Right lobe of liver (tissue), 6 donors: ENCODE measurements around the gene TRIM71. TPM values are rescaled to one million over a fixed set of nuclear protein-coding genes. Genes with fewer than 3 reads are reported as not detected.

Experiments
- ATAC-seq, 4 donors: fragments of 200-7000 bp; cut with Tn5 transposase; one replicate each; pipeline ENCODE4 v1.9.1; 2020; ENCODE audit warnings: mild to moderate bottlenecking in 4 of 4, moderate library complexity in 4 of 4
- DNase-seq, 3 donors: peaks; one replicate each; pipeline ENCODE4 v3.0.0-alpha.2; 2020
- H3K27ac ChIP-seq, 3 donors: fragments of 200-600 bp; one replicate each; pipeline ENCODE4 v1.8.0; 2022
- H3K27me3 ChIP-seq, 2 donors: fragments of 200-600 bp; one replicate each; pipeline ENCODE4 v1.8.0; 2022
- H3K36me3 ChIP-seq, 4 donors: fragments of 200-600 bp; sonication (generic) in 1 of 4; one replicate each; pipeline versions ENCODE4 v1.5.1 to v1.8.0; 2017 to 2022; ENCODE audit warnings: control low read depth in 1 of 4
- H3K4me1 ChIP-seq, 4 donors: fragments of 200-600 bp; sonication (generic) in 1 of 4; one replicate each; pipeline versions ENCODE4 v1.5.1 to v1.8.0; 2017 to 2022; ENCODE audit warnings: control low read depth in 1 of 4
- H3K4me3 ChIP-seq, 3 donors: fragments of 200-600 bp; one replicate each; pipeline ENCODE4 v1.8.0; 2022
- H3K9me3 ChIP-seq, 4 donors: fragments of 200-600 bp; sonication (generic) in 1 of 4; one replicate each; pipeline versions ENCODE4 v1.5.1 to v1.8.0; 2017 to 2022; ENCODE audit warnings: control low read depth in 1 of 4
- POLR2A ChIP-seq: fragments of 450-650 bp; IDR thresholded peaks from one replicate; pipeline ENCODE4 v1.6.1; 2017; ENCODE audit warnings: antibody characterized with exemption, mild to moderate bottlenecking
- WGBS: methylation state at CpG from one replicate; pipeline ENCODE4 v1.1.6; 2018; ENCODE audit warnings: low coverage, low lambda C conversion rate; ENCODE audit not compliant: insufficient coverage; ENCODE audit errors: missing lambda C conversion rate; 5-methylcytosine and 5-hydroxymethylcytosine counted together
- intact Hi-C, 2 donors: fragments of 100-400 bp; cut with DNase I; formaldehyde crosslinking; loops; one replicate each; pipeline versions ENCODE4 v1.11.2 to v1.14.1; 2022
- total RNA-seq, 6 experiments: library from RNA; depleted of rRNA in 2 of 6; stranded (reverse); fragments of >200 nt in 2 of 6; fragmentation: NEBNext Ultra II Directional in 3 of 6; extraction: Animal tissue kit (Norgen Biotek cat#: 25700) in 3 of 6; gene quantifications; one replicate each; pipeline versions ENCODE4 v1.1.0 to v1.2.4, GENCODE V29; 2016 to 2023
- TF ChIP-seq, protein P1 (sequence below), 4 donors: fragments of 200-600 bp in 3 of 4; fragments of 450-650 bp in 1 of 4; IDR thresholded peaks; one replicate each; pipeline versions ENCODE4 v1.5.1 to v1.8.0; 2016 to 2022; ENCODE audit warnings: antibody characterized with exemption in 4 of 4, mild to moderate bottlenecking in 2 of 4
- donor health status: DM: no; HTN: yes; CAD: no.
- donor health status: DM: no; HTN: no; CAD: no.
- donor health status: DM: no; HTN: no; CAD: no.
- donor health status: DM: no; HTN: yes; CAD: no.
- donor health status: DM: no; HTN: yes; CAD: no.

The TRIM71 gene
- total RNA-seq, 6 experiments from 2014 or later, result not detected

- intact Hi-C loops, result no loop called here
- no peaks in the 10 kb centered on the region for H3K4me1 ChIP-seq
- H3K36me3 ChIP-seq, result no peaks in the 10 kb centered on the region
- H3K4me3 ChIP-seq, result no peak overlapping the region
- H3K27ac ChIP-seq, result no peak overlapping the region
- TF ChIP-seq, protein P1, sequence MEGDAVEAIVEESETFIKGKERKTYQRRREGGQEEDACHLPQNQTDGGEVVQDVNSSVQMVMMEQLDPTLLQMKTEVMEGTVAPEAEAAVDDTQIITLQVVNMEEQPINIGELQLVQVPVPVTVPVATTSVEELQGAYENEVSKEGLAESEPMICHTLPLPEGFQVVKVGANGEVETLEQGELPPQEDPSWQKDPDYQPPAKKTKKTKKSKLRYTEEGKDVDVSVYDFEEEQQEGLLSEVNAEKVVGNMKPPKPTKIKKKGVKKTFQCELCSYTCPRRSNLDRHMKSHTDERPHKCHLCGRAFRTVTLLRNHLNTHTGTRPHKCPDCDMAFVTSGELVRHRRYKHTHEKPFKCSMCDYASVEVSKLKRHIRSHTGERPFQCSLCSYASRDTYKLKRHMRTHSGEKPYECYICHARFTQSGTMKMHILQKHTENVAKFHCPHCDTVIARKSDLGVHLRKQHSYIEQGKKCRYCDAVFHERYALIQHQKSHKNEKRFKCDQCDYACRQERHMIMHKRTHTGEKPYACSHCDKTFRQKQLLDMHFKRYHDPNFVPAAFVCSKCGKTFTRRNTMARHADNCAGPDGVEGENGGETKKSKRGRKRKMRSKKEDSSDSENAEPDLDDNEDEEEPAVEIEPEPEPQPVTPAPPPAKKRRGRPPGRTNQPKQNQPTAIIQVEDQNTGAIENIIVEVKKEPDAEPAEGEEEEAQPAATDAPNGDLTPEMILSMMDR (IDR thresholded peaks at IDR 0.05), result no peak
- no peak for TF ChIP-seq POLR2A
- no peaks in the 10 kb centered on the region for H3K9me3 ChIP-seq
- no peak for DNase-seq
- WGBS, result 73% methylated on average over 4 of the region's 5 CpGs
- ATAC-seq, result no peak
- no peaks in the 10 kb centered on the region for H3K27me3 ChIP-seq
These were observed 45.2 kb downstream of the TRIM71 start for GRCh38 chr3:32862936-32863487.

DNA sequence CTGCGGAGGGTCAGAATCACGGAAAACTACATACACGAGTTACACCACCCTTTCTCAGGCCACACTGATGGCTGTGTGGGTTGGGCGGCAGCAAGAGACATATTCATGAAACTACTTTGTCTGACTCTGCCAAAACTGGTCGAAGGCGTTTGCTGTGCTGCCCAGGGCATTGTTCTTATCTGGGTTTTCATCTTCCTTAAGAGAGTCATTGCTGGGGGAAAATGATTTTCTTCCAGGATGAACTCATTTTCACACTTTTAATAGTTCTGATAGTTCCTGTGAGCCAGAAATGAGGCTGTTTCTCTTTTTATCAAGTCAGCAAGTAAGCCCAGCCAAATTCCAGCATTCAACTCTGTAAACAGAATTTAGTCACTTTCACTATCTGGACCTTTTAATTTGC lies 47.6 kb downstream of the TRIM71 start:
- H3K9me3 ChIP-seq, result no peaks in the 10 kb centered on the region
- intact Hi-C loops, result no loop called here
- no peaks in the 10 kb centered on the region for H3K36me3 ChIP-seq
- no peak for TF ChIP-seq POLR2A
- TF ChIP-seq, protein P1 (IDR thresholded peaks at IDR 0.05), result no peak
- H3K4me3 ChIP-seq, result no peak overlapping the region
- 37% methylated on average over 6 of the region's 6 CpGs for WGBS
- H3K27me3 ChIP-seq, result no peaks in the 10 kb centered on the region
- DNase-seq, result no peak
- no peak overlapping the region for H3K27ac ChIP-seq
- no peaks in the 10 kb centered on the region for H3K4me1 ChIP-seq
- peak in 1 of 4 donors; percentile 34 for ATAC-seq

DNA sequence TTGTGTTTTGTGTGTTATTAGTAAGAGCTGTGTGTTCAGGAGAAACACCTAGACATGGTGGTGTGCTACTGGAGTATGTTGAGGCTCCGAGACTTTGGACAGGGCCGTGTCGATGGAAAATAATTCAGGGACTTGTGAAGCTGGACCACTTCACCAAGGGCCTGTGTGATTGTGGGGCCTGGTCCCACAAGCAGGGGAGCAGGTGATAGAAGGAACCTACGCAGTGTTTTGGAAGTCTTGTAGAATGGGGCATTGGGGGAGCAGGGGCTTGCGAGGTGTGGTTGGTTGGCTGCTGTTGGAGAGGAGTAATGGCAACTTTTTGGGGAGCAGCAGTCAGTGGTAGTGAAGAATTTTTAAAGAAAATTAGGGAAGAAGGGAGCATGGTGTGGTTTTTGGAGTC lies 48.7 kb downstream of the TRIM71 start:
- H3K9me3 ChIP-seq, result no peaks in the 10 kb centered on the region
- WGBS, result 91% methylated on average over 5 of the region's 5 CpGs
- H3K4me3 ChIP-seq, result no peak overlapping the region
- no peaks in the 10 kb centered on the region for H3K27me3 ChIP-seq
- no peak for ATAC-seq
- H3K36me3 ChIP-seq, result no peaks in the 10 kb centered on the region
- no peak for TF ChIP-seq POLR2A
- TF ChIP-seq, protein P1 (IDR thresholded peaks at IDR 0.05), result no peak
- DNase-seq, result no peak
- intact Hi-C loops, result no loop called here
- no peak overlapping the region for H3K27ac ChIP-seq
- H3K4me1 ChIP-seq, result no peaks in the 10 kb centered on the region

DNA sequence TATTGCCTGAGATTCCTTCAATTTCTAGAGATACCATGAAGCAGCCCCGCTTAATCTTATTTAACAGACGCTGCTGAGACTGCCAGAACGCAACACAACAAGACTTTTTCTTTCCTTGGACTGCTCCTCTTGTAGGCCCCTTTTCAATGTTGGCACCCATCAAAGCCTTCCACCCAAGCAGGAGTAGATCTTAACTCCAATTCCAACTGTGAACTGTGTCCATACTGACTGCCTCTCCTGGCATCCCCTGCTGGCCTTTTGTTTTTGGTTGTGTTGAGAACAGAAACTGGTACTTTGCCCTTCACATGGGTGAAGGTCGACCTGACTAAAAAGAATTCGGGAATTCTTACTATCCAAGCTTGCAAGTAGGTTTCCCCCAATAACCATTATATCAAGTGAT lies 50.2 kb downstream of the TRIM71 start:
- Histone ChIP-seq H3K27me3 (no peaks in the 10 kb centered on the region), H3K4me1 (no peaks in the 10 kb centered on the region), H3K36me3 (no peaks in the 10 kb centered on the region), H3K9me3 (no peaks in the 10 kb centered on the region), H3K4me3 (no peak overlapping the region), H3K27ac (no peak overlapping the region)
- ATAC-seq (no peak), DNase-seq (no peak)
- 74% methylated on average over 5 of the region's 5 CpGs for WGBS
- intact Hi-C loops, result no loop called here
- TF ChIP-seq, protein P1 (IDR thresholded peaks at IDR 0.05), result no peak
